Karpas-422 (cell line): ENCODE results near the gene P2RX3. TPM values are rescaled to one million over a fixed set of nuclear protein-coding genes. Genes with fewer than 3 reads are reported as not detected.

ENCODE experiments used
- DNase-seq: peaks from one replicate; pipeline ENCODE4 v3.0.0-alpha.2; 2015
- H2AFZ ChIP-seq: fragments of 200-600 bp; sonication (generic); 2 replicates; pipeline ENCODE4 v1.6.1; 2014; ENCODE audit warnings: antibody characterized with exemption, low read length, mixed read lengths
- H3K27ac ChIP-seq: fragments of 200-600 bp; sonication (generic); 2 replicates; pipeline ENCODE4 v1.5.1; 2014; ENCODE audit warnings: mild to moderate bottlenecking, low read length, moderate library complexity
- H3K27me3 ChIP-seq: fragments of 200-600 bp; sonication (generic); 2 replicates; pipeline ENCODE4 v1.6.1; 2014; ENCODE audit warnings: low read length, mixed read lengths
- H3K36me3 ChIP-seq: fragments of 200-600 bp; sonication (generic); 2 replicates; pipeline ENCODE4 v1.6.1; 2014; ENCODE audit warnings: low read length, mixed read lengths; ENCODE audit not compliant: insufficient read depth
- H3K4me1 ChIP-seq: fragments of 200-600 bp; sonication (generic); 2 replicates; pipeline ENCODE4 v1.6.1; 2014; ENCODE audit warnings: mild to moderate bottlenecking, low read length, mixed read lengths
- H3K4me2 ChIP-seq: fragments of 200-600 bp; sonication (generic); 2 replicates; pipeline ENCODE4 v1.6.1; 2014; ENCODE audit warnings: low read length, low read depth, mild to moderate bottlenecking; ENCODE audit not compliant: poor library complexity, severe bottlenecking
- H3K4me3 ChIP-seq: fragments of 200-600 bp; sonication (generic); 2 replicates; pipeline ENCODE4 v1.5.1; 2014; ENCODE audit warnings: mild to moderate bottlenecking, antibody characterized with exemption, low read length, mixed read lengths
- H3K79me2 ChIP-seq: fragments of 200-600 bp; sonication (generic); 2 replicates; pipeline ENCODE4 v1.6.1; 2014; ENCODE audit warnings: mild to moderate bottlenecking, low read length, mixed read lengths
- H3K9ac ChIP-seq: fragments of 200-600 bp; sonication (generic); 2 replicates; pipeline ENCODE4 v1.6.0; 2014; ENCODE audit warnings: low read length
- H3K9me2 ChIP-seq: fragments of 200-600 bp; sonication (generic), shearing (Covaris generic); replicated peaks from 2 replicates; pipeline ENCODE4 v1.6.0; 2014; ENCODE audit warnings: mild to moderate bottlenecking, low read length, moderate library complexity; ENCODE audit not compliant: insufficient read depth
- H3K9me3 ChIP-seq: fragments of 300-700, 200-600 bp; sonication (generic); 2 replicates; pipeline ENCODE4 v1.6.1; 2014; ENCODE audit warnings: low read length, mixed read lengths
- H4K20me1 ChIP-seq: fragments of 200-600 bp; sonication (generic); 2 replicates; pipeline ENCODE4 v1.6.1; 2014; ENCODE audit warnings: mild to moderate bottlenecking, antibody characterized with exemption, low read length, low read depth; ENCODE audit not compliant: insufficient read depth
- total RNA-seq: library from RNA; depleted of rRNA; stranded (reverse); fragments of >200 nt; shearing (Covaris generic); gene quantifications from 2 replicates; pipeline ENCODE4 v1.2.3, GENCODE V29; 2014; ENCODE audit warnings: low replicate concordance

The P2RX3 gene
- total RNA-seq, 1 experiment from 2014 or later = not detected

- H3K27ac ChIP-seq = no peak overlapping the region
- H3K9me2 ChIP-seq = no peaks in the 10 kb centered on the region
- H3K4me1 ChIP-seq = peaks cover 10% of the 10 kb centered on the region
- no peaks in the 10 kb centered on the region for H3K27me3 ChIP-seq
- H3K36me3 ChIP-seq = no peaks in the 10 kb centered on the region
- H3K9ac ChIP-seq = no peak overlapping the region
- H4K20me1 ChIP-seq = no peaks in the 10 kb centered on the region
- DNase-seq = no peak
- no peaks in the 10 kb centered on the region for H3K9me3 ChIP-seq
- H3K79me2 ChIP-seq = no peaks in the 10 kb centered on the region
- H3K4me2 ChIP-seq = no peak overlapping the region
- H2AFZ ChIP-seq = no peak overlapping the region
- no peak overlapping the region for H3K4me3 ChIP-seq
Observed at GRCh38 chr11:57361926-57362325, 23.8 kb downstream of the P2RX3 start.

- H3K27me3 ChIP-seq = no peaks in the 10 kb centered on the region
- H4K20me1 ChIP-seq = no peaks in the 10 kb centered on the region
- peaks cover 10% of the 10 kb centered on the region for H3K4me1 ChIP-seq
- no peak overlapping the region for H2AFZ ChIP-seq
- no peaks in the 10 kb centered on the region for H3K9me2 ChIP-seq
- H3K27ac ChIP-seq = no peak overlapping the region
- H3K9me3 ChIP-seq = no peaks in the 10 kb centered on the region
- H3K9ac ChIP-seq = no peak overlapping the region
- no peaks in the 10 kb centered on the region for H3K79me2 ChIP-seq
- no peaks in the 10 kb centered on the region for H3K36me3 ChIP-seq
- no peak for DNase-seq
- H3K4me3 ChIP-seq = no peak overlapping the region
- no peak overlapping the region for H3K4me2 ChIP-seq
Observed at GRCh38 chr11:57363131-57364080, 25.3 kb downstream of the P2RX3 start.

DNA sequence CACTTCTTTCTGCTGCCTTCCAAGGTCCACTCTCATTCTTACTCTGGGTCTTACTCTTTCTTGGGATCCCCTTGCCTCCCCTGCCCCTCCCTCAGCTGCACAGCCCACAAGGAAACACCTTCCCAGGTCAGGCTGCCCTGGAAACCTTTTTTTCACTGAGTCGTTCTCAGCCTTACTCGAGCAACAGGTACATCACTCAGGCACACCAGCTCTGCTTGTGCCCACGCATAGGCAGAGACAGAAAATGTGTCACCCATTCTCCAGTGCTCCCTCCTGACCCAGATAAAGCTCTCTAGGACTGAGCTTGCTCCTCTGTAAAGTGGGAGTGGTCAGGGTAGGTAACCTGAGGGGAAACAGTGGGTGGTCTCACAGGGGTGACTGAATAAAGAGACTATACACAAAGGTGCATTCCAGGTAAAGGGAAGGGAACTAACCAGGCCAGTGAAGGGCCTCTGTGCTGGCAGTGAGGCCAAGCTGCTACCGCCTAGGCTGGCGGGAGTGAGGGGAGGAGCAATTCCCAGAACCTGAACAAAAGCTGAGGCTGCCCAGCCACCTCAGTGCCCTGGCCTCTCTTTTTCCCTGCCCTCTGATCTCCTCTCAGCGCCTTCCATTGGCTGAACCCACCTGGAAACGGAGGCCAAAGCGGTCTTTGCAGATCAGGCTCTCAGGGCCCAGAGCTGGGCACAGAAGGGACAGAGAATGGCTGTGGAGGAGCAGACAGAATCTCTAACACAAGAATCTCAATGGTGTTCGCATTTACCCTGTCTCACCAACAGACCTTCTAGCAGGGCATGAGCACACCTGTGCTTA is 26.9 kb downstream of the P2RX3 start:
- Histone ChIP-seq H3K36me3 (no peaks in the 10 kb centered on the region), H3K4me2 (no peak overlapping the region), H3K27me3 (no peaks in the 10 kb centered on the region), H3K9ac (no peak overlapping the region), H3K4me3 (no peak overlapping the region), H3K79me2 (no peaks in the 10 kb centered on the region), H4K20me1 (no peaks in the 10 kb centered on the region), H3K9me3 (no peaks in the 10 kb centered on the region), H3K4me1 (peaks cover 10% of the 10 kb centered on the region), H2AFZ (no peak overlapping the region), H3K9me2 (no peaks in the 10 kb centered on the region), H3K27ac (no peak overlapping the region)
- DNase-seq = no peak

GRCh38 chr11:57368106-57368844 is 30.1 kb downstream of the P2RX3 start:
- H4K20me1 ChIP-seq = no peaks in the 10 kb centered on the region
- no peak overlapping the region for H3K4me3 ChIP-seq
- H3K4me1 ChIP-seq = peaks cover 10% of the 10 kb centered on the region
- no peak for DNase-seq
- no peak overlapping the region for H2AFZ ChIP-seq
- no peaks in the 10 kb centered on the region for H3K9me2 ChIP-seq
- no peaks in the 10 kb centered on the region for H3K27me3 ChIP-seq
- no peaks in the 10 kb centered on the region for H3K79me2 ChIP-seq
- H3K9me3 ChIP-seq = no peaks in the 10 kb centered on the region
- no peaks in the 10 kb centered on the region for H3K36me3 ChIP-seq
- H3K27ac ChIP-seq = no peak overlapping the region
- no peak overlapping the region for H3K4me2 ChIP-seq
- no peak overlapping the region for H3K9ac ChIP-seq

GRCh38 chr11:57368845-57369232 is 30.7 kb downstream of the P2RX3 start:
- Histone ChIP-seq H3K9ac (no peak overlapping the region), H3K4me2 (no peak overlapping the region), H2AFZ (no peak overlapping the region), H3K36me3 (no peaks in the 10 kb centered on the region), H3K4me3 (no peak overlapping the region), H4K20me1 (no peaks in the 10 kb centered on the region), H3K4me1 (peaks cover 10% of the 10 kb centered on the region), H3K27ac (no peak overlapping the region), H3K79me2 (no peaks in the 10 kb centered on the region), H3K27me3 (no peaks in the 10 kb centered on the region), H3K9me2 (no peaks in the 10 kb centered on the region), H3K9me3 (no peaks in the 10 kb centered on the region)
- no peak for DNase-seq

- Histone ChIP-seq H3K27ac (no peak overlapping the region), H3K79me2 (no peaks in the 10 kb centered on the region), H4K20me1 (no peaks in the 10 kb centered on the region), H3K4me3 (no peak overlapping the region), H3K9ac (no peak overlapping the region), H2AFZ (no peak overlapping the region), H3K9me2 (no peaks in the 10 kb centered on the region), H3K4me1 (peaks cover 10% of the 10 kb centered on the region), H3K4me2 (no peak overlapping the region), H3K27me3 (no peaks in the 10 kb centered on the region), H3K36me3 (no peaks in the 10 kb centered on the region), H3K9me3 (no peaks in the 10 kb centered on the region)
- no peak for DNase-seq
Observed at GRCh38 chr11:57370251-57370650, 32.1 kb downstream of the P2RX3 start.

- Histone ChIP-seq H3K36me3 (no peaks in the 10 kb centered on the region), H3K9me2 (no peaks in the 10 kb centered on the region), H3K27ac (no peak overlapping the region), H3K79me2 (no peaks in the 10 kb centered on the region), H4K20me1 (no peaks in the 10 kb centered on the region), H3K4me3 (no peak overlapping the region), H3K9me3 (no peaks in the 10 kb centered on the region), H3K4me2 (no peak overlapping the region), H3K9ac (no peak overlapping the region), H3K27me3 (no peaks in the 10 kb centered on the region), H3K4me1 (peaks cover 5% of the 10 kb centered on the region), H2AFZ (no peak overlapping the region)
- no peak for DNase-seq
Observed at GRCh38 chr11:57370941-57371340, 32.8 kb downstream of the P2RX3 start.

DNA sequence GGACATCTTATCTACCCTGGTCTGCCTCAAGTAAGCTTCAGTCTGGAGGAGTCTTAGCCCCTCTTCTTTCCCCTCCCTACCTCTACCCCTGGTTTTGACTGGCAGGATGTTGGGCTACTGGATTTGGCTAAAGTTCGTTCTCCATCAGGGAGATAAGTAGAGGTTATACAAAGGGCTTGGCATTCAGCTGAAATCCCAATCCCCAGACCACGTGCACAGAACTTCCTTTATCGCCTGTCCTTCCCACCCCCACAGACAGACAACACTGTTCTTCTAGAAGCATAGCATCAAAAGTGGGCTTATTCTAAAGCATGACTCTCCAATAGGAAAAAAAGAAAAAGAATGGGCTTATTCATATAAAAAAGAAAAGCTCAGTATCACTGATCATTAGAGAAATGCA is 35.0 kb downstream of the P2RX3 start:
- H3K36me3 ChIP-seq = no peaks in the 10 kb centered on the region
- H3K4me2 ChIP-seq = no peak overlapping the region
- H4K20me1 ChIP-seq = no peaks in the 10 kb centered on the region
- H3K27ac ChIP-seq = no peak overlapping the region
- no peaks in the 10 kb centered on the region for H3K79me2 ChIP-seq
- no peak for DNase-seq
- H2AFZ ChIP-seq = no peak overlapping the region
- H3K4me1 ChIP-seq = no peaks in the 10 kb centered on the region
- no peaks in the 10 kb centered on the region for H3K9me2 ChIP-seq
- no peaks in the 10 kb centered on the region for H3K27me3 ChIP-seq
- H3K9ac ChIP-seq = no peak overlapping the region
- H3K9me3 ChIP-seq = no peaks in the 10 kb centered on the region
- no peak overlapping the region for H3K4me3 ChIP-seq
